Tibial nerve (tissue), 3 donors: ENCODE measurements around the gene PRKG1.

ENCODE experiments used
- CTCF ChIP-seq, 5 experiments: fragments of 200-600 bp in 3 of 5; fragments of 450-650 bp in 2 of 5; sonication (generic) in 3 of 5; IDR thresholded peaks; one replicate each; pipeline ENCODE4 v1.5.1; 2016 to 2019; ENCODE audit warnings: antibody characterized with exemption in 5 of 5, mild to moderate bottlenecking in 3 of 5, moderate library complexity in 2 of 5
- POLR2A ChIP-seq, 2 donors: fragments of 450-650 bp; IDR thresholded peaks; one replicate each; pipeline ENCODE4 v1.6.1; 2017; ENCODE audit warnings: antibody characterized with exemption in 2 of 2, mild to moderate bottlenecking in 2 of 2, moderate library complexity in 2 of 2

- no peak for TF ChIP-seq CTCF (IDR thresholded peaks at IDR 0.05)
- no peak for TF ChIP-seq POLR2A (IDR thresholded peaks at IDR 0.05)
Measured at GRCh38 chr10:51080311-51081006, 6.2 kb downstream of the PRKG1 start.
